SH-SY5Y (cell line): ENCODE measurements around the gene CCDC97.

Experiments
- GATA2 ChIP-seq: IDR thresholded peaks from 2 replicates; pipeline ENCODE4 v1.6.1; 2011; ENCODE audit warnings: mild to moderate bottlenecking, low read depth, low read length
- GATA3 ChIP-seq: IDR thresholded peaks from 2 replicates; pipeline ENCODE4 v1.6.1; 2011; ENCODE audit warnings: low read depth, mild to moderate bottlenecking, low read length, moderate library complexity

DNA sequence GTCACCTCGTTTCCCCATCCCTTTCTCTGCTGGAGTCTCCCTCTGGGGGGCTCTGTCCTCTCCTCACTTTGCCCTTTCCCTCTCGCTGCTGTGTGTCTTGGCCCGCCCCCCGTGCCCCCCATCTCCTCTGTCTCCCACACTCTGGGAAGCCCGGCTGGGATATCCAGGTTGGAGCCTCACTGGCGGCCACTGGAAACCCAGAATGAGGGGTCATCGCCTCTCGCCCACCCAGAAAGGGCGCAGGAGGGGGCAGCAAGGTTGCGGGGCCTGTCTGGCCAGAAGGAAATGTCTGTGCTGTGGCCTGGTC, 15.6 kb downstream of the CCDC97 start:
- TF ChIP-seq GATA2 (no peak), GATA3 (no peak)
